Measurements from ENCODE around the gene GALNS.

Gene GALNS

DNA sequence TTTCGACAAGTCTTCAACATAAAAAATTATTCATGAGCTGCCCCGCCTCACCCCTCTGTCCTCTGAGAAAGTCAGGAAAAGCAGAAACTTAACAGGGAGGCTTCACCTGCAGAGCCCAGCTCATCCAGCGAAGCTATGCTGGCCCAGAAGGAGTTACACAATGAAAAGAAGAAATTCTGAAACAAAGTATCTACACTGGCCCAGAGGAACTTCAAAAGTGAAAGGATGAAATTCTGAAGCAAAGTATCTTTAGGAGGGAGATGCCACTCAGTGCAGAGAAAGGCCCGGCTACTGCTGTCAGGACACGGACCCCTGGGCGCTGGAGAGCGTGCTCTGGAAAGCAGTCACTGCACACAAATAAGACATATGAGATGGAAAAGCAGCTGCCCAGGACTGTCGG lies 1.6 kb downstream of the GALNS start:
- DNase-seq: no peak

DNA sequence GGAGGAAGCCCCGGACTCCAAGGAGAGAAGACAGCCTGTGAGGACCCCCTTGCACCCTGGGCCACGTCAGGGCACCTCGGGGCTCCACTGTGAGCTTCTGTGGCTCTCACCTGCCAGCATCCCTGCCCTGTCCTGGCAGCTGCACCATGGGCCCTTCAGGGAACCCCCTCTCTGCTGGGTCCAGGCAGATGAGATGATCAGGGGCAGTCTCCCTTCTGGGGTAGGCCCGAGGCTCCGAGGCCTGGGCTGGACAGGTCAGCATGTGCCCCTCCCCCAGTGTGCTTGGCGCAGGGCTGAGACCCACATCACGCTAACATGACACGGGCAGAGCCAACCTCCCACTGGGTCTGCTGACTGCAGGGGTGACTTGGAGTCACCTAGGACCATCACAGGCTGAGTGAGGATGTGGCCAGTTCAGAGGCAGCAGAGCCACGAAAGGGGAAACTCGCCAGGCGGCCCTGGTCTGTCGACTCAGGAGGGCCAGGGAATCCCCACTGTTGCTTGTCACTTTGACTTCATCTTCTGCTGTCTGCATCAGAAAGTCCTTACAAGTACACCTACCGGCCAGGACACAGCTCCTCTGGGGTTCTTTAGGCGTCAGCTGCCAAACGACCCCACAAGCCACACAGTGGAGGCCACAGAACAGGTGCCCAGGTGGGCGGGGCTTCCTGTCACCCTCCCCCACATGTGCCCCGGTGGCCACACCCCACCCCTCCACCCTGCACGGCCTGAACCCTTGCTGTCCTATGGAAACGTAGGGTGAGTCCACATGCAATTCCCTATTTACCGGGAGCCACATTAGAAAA lies 2.2 kb downstream of the GALNS start:
- DNase-seq: no peak

DNA sequence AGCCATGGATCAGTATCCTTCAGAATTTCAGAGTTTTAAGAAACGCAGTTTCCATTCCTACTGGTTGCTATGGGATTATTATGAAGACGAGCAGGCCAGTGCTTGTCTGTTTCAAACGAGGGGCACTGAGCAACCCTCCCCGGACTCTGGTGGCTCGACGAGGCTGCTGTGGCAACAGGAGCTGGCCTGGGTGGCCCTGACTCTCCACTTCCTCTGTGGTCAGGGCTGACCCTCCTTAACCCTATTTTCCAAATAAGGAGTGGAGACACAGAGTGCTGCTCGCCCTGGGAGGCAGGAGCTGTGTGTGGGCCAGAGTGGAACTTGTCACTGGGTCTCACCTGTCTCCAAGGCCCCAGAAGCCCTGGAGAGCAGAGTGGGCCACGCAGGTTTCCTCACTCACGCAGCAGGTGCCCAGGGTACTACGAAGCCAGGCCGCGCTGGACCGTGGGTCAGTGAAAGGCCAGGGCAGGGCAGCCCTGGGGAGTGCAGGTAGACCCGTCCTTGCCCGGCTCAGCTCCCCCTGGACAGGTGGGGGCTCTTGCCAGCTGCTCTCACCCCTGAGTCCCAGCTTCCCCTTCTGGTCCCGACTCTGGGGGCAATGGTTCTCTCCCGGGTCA lies 3.3 kb downstream of the GALNS start:
- no peak for DNase-seq

DNA sequence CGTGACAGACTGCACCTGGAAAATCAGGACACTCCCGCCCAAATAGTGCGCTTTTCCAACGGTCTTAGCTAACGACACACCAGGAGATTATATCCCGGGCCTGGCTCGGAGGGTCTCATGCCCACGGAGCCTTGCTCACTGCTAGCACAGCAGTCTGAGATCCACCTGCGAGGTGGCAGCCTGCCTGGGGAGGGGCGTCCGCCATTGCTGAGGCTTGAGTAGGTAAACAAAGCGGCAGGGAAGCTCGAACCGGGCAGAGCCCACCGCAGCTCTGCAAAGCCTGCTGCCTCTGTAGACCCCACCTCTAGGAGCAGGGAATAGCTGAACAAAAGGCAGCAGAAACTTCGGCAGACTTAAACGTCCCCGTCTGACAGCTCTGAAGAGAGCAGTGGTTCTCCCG lies 5.1 kb downstream of the GALNS start:
- no peak for DNase-seq

DNA sequence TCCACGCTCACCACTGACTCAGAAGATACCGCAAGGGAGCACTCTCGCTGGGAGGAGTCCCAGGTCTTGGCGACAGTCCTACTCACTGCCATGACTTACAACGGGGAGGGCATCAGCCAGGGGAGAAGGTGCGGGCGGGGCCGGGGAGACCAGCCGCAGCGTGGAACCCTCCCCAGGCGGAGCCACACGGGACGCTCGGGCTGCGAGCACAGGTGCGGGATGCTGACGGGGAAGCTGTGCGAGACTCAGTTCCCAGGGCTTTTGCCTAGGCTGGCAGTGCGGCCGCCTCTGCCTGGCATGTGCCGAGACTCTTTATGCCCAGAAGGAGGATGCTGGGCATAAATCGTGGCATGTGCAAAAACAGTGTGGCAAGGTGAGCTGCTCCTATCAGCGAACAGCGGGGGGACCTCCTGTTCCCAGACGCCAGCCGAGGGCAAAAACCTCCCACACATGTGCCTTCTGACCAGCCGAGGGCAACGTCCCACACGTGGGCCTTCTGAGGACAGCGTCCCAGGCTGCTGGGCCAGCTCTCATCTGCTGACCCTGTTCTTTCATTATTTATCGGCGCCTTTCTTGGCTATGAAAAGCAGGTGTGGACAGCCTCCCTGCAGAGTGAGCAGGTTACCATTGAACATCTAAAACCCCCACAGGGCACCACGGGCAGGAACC lies 6.1 kb downstream of the GALNS start:
- no peak for DNase-seq

DNA sequence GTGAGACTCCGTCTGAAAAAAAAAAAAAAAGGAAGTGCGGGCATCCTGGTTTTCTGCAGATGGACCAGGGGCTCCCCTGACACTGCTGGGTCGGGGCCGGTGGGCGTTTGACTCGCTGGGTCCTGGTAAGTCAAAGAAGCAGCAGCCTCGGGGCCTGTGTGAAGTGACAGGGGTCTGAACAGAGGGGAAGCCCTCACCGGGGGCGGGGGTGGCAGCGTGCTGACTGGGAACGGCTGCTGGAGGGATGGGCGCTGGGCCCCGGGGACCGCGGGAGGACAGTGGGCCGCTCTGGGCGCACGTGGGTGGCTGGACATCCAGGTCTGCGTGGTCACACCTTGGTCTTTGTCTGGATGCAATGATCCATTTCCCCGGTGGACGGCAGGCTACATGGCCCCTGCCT lies 8.2 kb downstream of the GALNS start:
- no peak for DNase-seq

DNA sequence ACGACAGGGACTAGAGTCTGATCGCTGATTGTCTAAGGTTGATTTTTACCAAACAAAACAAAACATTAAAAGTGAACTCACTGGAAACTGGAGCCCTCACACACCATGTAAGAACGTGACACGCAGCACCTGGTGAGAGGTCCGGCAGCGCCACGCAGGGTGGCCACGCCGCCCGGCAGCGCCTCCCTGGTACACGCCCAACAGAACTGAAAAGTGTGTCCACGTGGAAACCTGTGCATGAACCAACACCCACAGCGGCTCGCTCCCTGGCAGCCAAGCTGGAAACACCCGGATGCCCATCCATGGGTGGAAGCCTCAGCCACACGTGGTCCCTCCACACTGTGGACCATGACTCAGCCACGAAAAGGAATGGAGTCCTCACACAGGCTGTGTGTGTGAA lies 9.1 kb downstream of the GALNS start:
- DNase-seq: no peak

DNA sequence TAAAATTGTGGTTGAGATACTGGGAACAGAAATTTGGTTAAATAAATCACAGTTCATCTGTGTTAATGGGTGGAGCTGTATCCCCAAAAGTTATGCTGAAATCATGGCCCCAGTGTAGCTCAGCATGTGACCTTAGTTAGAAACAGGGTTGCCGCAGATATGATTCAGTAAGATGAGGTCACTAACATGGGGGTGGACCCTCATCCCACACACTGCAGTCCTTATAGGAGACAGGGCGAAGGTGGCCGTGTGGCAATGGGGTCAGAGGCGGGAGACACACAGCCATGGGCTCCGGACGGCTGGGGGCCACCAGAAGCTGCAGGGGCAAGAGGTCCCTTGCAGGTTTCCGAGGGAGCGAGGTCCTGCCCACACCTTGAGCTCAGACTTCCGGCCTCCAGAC lies 10.7 kb downstream of the GALNS start:
- no peak for DNase-seq

DNA sequence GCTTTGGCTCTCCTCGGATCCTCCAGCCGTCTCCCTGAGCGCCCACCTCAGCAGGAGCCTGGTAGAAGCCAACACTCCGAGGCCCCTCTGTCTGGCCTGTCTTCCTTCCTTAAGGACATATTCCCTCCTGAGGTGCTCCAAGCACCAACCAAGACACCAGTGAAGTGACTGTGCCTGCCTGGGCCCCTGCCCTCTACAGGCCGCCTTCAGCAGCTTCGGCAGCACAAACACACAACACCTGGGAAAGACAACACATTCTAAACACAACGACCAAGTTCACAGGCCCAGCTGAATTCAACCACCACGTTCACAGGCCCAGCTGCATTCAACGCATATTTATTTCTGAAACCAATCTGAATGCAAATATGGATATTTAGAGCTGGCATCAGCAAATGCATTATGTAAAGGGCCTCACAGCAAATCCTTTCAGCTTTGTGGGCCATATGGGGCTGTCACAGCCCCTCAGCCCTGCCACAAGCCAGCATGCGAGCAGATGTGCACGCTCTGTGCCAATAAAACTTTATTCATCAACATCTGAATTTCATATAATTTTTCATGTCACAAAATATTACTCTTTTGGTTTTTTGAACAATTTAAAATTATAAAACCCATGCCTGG lies 12.2 kb downstream of the GALNS start:
- no peak for DNase-seq

DNA sequence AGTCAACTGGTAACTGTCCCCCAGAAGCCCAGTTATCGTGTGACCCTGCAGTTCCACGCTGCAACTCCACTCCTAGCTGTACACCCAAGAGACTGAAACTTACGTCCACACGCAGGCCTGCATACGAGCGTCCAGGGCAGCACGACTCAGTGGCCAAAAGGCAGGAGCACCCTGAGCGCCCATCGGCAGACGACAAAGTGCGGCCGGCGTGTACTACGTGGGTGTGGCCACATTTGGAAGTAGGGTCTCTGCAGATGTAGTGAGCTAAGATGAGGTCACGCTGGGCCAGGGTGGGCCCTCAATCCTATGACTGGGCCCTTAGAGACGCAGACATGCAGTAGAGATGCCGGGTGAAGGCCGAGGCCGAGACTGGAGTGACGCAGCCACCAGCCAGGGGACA lies 13.5 kb downstream of the GALNS start:
- DNase-seq: no peak

DNA sequence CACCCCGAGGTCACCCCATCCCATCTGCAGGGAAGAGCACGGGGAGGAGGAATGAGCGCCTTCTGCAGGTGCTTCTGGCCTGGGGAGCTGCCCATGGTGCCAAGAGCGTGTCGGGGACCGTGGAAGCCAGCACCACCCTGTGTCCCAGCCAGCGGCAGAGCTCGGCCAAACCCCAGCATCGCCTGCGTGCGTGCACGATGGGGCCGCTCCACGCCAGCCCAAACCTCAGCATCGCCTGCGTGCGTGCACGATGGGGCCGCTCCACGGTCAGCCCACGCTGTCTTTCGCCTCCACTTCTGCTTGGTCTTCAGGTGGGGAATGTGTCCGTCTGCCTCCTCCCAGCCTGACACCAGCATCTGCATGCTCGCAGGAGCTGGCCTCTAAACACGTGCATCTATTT lies 13.9 kb downstream of the GALNS start:
- no peak for DNase-seq

DNA sequence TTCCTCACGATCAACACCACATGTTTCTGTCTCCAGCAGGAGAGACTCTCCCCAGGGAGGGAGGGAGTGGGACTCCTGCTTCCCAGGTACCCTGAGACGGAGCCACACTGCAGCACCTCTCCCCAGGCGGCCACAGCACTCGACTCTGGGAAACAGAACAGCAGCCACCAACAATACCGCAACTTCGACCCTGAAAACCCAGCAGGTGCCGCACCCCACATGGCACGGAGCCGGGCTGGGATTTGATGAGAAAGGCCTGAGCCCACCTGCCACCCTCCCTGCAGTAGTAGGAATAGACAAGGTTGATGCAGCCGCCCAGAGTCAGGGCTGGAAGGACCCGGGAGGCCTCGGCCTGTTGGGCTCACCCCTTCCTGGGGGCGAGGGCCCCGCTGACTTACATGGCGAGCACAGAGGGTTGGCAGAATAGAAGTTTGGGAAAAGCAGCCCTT lies 14.4 kb downstream of the GALNS start:
- DNase-seq: no peak

DNA sequence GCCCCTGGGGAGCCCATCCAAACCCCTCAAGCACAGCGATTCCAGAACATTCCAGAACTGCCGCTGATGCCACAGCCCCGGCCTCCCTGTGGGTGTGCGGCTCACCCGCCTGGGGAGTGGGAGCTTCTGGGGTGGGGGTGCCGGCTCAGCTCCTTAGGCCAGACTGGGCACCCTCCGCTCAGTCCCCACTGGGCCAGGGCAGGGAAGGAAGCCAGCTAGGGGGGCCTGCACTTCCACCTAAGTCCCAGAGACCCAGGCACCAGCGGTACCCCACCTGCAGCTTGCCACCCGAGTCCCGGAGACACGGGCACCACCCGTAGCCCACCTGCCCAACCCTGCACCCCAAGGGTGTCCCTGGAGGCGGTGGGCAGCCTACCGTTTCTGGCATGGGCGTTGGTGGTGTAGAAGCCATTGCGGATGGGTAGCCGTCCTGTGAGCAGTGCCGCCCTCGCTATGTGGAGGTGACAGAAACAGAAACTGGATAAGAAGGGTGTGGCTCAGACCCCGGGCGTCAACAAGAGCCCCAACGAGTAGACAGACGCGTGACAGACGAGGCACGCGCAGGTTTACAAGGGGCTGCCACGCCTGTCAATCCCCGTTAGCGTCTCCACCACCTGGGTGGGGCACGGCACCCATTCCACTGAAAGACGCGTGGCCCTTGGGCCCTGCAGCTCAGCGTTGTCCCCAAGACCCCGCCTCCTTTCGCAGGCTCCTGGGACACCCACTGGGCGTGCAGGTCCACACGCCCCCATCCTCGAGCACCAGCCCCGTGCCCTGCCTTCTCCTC lies 15.0 kb downstream of the GALNS start:
- no peak for DNase-seq

DNA sequence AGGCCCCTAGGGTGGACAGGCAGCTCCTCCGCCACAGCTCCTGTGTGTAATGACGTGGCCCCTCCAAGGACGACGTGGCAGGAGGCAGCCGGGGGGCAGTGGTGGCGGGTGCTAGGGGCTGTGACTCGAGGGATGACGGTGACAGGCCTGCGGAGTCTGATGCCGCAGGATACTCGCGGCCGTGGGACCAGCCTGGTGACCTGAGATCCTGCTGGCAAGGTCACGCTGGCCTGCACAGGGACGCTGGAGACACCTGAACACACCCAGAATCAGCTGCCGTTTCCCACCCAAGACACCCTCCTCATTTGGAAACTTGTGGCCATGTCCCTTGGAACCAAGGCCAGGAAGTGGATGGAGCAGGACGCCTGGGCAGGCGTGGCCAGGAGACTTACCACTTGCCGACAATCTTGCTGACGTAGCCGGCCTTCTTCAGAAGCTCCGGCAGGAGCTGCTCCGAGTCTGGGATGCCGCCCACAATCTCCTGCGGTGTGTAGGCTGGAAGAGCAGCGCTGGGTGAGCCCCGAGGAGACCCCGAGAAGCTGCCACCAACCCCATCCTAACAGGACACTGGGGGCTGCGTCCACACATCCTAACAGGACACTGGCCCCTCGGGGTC lies 16.0 kb downstream of the GALNS start:
- DNase-seq: no peak

DNA sequence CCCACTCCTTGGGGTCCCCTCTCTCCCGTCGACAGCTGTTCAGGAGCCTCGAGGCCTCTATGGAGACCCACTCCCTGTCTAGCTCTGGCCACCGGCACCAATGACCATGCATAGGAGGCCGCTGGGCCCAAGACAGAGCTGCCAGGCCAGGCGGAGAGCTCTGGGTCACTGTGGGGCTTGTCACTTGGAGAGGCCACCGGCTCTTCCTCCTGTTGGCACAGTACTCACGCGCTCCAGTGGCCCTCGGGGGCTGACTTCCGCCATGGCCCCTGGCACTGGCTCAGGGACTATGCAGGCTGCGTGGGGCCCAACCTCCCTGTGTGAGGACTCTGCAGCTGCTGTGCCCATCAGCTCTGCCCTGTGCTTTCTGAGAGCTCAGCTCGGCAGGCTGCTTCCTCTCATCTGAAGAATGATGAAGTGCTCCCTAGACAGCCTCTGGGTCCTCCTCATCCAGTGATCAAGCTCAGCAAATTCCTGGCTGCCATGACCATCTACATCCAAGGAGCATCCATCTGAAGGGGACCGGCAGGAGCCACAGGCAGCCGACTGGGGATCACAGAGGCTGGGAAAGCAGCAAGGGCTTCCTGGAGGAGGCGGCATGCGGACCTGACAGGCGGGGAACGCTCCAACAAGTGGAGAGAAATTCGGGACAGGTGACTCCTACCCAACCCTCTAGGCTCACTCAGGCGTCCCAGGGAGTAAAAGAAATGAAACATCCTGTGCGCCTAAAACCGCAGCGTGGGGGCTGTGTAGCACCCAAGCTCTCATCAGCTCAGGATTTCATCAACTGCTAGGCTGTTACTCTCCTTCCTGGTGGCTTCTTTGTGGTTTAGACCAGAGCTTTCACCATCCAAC lies 16.8 kb downstream of the GALNS start:
- no peak for DNase-seq

DNA sequence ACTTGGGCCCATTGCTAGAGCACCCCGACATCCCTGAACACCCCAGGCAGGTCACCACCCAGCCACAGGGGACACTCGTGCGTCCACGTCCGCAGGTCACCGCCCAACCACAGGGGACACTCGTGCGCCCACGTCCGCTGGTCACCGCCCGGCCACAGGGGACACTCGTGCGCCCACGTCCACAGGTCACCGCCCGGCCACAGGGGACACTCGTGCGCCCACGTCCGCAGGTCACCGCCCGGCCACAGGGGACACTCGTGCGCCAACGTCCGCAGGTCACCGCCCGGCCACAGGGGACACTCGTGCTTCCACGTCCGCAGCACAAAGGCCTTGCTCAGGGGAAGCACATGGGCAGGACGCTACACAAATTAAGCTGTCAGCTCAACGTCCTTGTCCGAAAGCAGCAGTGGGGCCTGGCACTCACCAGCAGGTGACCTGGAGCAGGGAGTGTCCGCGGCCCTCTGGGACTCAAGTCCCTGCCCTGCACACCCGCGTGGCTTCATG lies 17.7 kb downstream of the GALNS start:
- DNase-seq: no peak

DNA sequence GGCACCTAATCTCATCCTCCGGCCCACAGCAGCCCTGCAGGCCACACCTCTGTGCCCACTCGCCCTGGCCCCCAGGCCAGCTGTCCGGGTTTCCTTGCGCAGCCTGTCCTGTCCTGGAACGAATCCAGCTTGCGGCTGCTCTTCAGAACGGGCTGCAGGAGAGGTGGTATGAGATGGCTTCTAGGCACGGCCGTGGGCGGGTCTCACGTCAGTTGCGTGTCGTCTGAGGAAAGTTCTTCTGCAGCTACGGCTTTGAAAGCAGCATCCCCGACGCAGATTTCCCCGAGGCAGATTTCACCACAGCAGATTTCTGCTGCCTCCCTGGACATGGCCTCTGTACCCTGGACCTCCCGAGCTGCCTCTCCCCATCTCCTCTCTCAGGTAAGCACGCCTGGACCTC lies 18.2 kb downstream of the GALNS start:
- DNase-seq: no peak

DNA sequence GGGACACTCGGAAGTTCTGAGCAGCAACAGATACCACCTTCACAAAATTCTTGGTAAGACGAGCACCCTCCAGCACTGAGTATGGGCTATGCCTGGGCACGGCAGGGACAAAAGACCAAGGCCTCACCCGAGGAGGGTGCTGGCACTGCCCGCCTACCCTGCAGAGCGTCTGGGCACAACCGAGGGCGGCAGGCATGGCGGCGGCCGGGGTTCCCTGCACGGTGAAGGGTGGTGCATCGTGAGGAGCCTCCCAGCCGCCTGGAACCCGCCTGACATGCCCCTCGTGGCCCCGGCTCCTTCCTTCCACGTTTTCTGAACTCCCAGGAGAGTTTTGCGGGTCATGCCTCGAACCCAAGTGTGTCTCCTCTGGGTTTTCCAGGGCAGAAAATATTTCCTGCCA lies 18.9 kb downstream of the GALNS start:
- no peak for DNase-seq

DNA sequence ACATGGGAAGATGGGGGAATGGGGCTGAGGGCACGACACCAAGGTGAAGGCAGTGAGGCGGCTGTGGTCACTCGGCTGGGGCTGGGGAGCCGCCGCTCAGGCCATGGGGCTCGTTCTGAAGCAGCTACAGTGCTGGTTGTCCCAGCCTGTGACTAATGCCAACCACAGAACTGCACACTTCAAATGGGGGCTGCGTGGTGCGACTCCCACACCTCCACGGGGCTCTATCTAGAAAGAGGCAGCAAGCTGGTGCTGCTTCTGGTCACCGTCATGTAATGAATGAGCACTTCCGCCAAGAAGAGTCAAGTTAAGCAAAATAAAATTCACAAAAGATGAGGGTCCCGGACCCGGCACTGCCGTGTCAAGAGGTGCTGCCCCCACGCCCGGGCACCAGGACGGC lies 20.0 kb downstream of the GALNS start:
- no peak for DNase-seq

DNA sequence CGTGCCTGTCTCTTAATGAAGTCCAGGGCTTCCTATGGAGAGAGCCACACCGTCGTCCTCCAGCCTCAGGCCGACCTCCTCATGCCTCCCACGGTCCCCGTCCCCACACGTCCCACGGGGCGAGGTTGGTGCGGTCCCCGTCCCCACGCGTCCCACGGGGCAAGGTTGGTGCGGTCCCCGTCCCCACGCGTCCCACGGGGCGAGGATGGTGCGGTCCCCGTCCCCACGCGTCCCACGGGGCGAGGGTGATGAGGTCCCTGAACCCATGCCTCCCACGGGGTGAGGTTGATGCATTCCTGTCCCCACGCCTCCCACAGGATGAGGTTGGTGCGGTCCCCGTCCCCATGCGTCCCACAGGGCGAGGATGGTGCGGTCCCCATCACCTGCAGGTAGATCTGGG lies 20.9 kb downstream of the GALNS start:
- no peak for DNase-seq

DNA sequence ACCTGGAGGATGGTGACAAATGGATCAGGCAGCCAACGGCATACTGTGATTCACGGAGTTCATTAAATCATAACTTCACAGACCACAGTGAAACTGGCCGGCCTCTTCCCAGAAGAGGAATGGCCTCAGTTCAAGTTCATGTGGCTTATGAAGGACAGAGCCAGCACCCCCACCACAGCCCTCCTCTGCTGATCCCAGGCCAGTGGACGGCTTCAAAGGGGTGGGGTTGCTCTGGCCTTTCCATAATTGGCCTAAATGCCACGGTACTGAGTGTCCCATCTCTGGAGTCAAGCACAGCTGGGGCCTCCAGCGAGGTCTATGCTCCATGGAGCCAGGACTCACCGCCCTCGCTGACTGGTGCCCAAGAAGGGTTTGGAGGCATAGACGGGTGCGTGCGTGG lies 21.4 kb downstream of the GALNS start:
- no peak for DNase-seq

Measured in NCI-H2081 treated with DMSO at 0.1 percent for 48 hours (cell line).